AG04450 (cell line): Measurements from ENCODE around the gene TP53AIP1. TPM values are rescaled to one million over a fixed set of nuclear protein-coding genes. Genes with fewer than 3 reads are reported as not detected.
A peak's percentile ranks its signal among the peaks of the same experiment; 100 is the strongest.

ENCODE experiments used
- CTCF ChIA-PET: fragments of 300-600, 350-600 bp; formaldehyde crosslinking; extraction: SDS; loops from one replicate; lab custom pipeline; 2022; ENCODE audit warnings: antibody characterized with exemption, inconsistent platforms; lab: Charles Lee
- POLR2A ChIA-PET: fragments of 350-600 bp; formaldehyde crosslinking; extraction: SDS; loops from one replicate; lab custom pipeline; 2021; ENCODE audit warnings: antibody characterized with exemption, inconsistent platforms; lab: Yijun Ruan, JAX
- DNase-seq: peaks from one replicate; pipeline ENCODE4 v3.0.0-alpha.2; 2011; ENCODE audit warnings: low read depth, low spot score
- H3K27ac ChIP-seq: one replicate; pipeline ENCODE4 v1.5.1; 2012; ENCODE audit warnings: low read depth, low read length, control low read depth
- H3K27me3 ChIP-seq: one replicate; pipeline ENCODE4 v1.6.0; 2012; ENCODE audit warnings: low read length; ENCODE audit not compliant: control insufficient read depth, insufficient read depth
- H3K4me3 ChIP-seq: 2 replicates; pipeline ENCODE4 v1.5.1; 2011; ENCODE audit warnings: mild to moderate bottlenecking, low read depth, low read length, control low read depth
- H3K9me3 ChIP-seq: 2 replicates; pipeline ENCODE4 v1.5.1; 2012; ENCODE audit warnings: low read length; ENCODE audit not compliant: control insufficient read depth, insufficient read depth
- CTCF ChIP-seq: IDR thresholded peaks from 2 replicates; pipeline ENCODE4 v1.5.1; 2011; ENCODE audit warnings: low read depth, low read length, control low read depth, inconsistent platforms
- polyA plus RNA-seq: library from polyadenylated mRNA; depleted of rRNA; stranded (reverse); fragments of >200 nt; gene quantifications from 2 replicates; pipeline ENCODE4 v1.2.3, GENCODE V29; 2011

TP53AIP1 gene
- polyA plus RNA-seq, 1 experiment: not detected

DNA sequence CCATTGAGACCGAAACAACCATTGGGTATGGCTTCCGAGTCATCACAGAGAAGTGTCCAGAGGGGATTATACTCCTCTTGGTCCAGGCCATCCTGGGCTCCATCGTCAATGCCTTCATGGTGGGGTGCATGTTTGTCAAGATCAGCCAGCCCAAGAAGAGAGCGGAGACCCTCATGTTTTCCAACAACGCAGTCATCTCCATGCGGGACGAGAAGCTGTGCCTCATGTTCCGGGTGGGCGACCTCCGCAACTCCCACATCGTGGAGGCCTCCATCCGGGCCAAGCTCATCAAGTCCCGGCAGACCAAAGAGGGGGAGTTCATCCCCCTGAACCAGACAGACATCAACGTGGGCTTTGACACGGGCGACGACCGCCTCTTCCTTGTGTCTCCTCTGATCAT is 31.0 kb downstream of the TP53AIP1 start:
- H3K27me3 ChIP-seq: peaks cover 17% of the 10 kb centered on the region
- CTCF ChIA-PET: no interaction called here
- no peak for DNase-seq
- H3K9me3 ChIP-seq: peaks cover 8% of the 10 kb centered on the region; the same call in 1 of the 2 replicates
- H3K27ac ChIP-seq: no peak overlapping the region
- TF ChIP-seq CTCF: no peak
- H3K4me3 ChIP-seq: no peak overlapping the region
- POLR2A ChIA-PET: no interaction called here

- Histone ChIP-seq H3K27ac (no peak overlapping the region), H3K9me3 (peaks cover 8% of the 10 kb centered on the region; the same call in 1 of the 2 replicates), H3K27me3 (peaks cover 14% of the 10 kb centered on the region), H3K4me3 (no peak overlapping the region)
- POLR2A ChIA-PET: no interaction called here
- CTCF ChIA-PET: interaction anchor here (1.7 to 2.3 kb wide), 2 partner anchors 26 to 45 kb away, joined by 12 read pairs; no protein-coding TSS in a partner anchor
- DNase-seq: no peak
- TF ChIP-seq CTCF: no peak
Measured at GRCh38 chr11:128911239-128911638, 31.4 kb downstream of the TP53AIP1 start.

DNA sequence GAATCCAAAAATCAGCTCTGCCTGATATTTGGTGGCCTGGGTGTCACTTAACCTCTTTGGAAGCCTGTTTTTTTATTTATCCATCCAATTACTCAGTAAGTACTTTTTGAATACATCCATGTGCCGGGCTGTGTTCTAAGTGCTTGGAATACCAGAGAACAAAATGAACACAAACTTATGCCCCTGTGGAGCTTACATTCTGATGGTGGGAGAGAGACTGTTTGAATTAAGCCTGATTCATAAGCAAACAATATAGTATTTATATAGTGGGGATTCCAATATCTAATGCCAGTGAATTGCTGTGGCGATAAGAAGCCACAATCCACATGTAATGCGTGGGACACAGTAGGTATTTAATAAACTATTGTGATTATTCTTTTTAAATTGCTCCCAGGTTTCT is 32.1 kb downstream of the TP53AIP1 start:
- H3K9me3 ChIP-seq: peaks cover 8% of the 10 kb centered on the region; the same call in 1 of the 2 replicates
- DNase-seq: peak; percentile 18
- peaks cover 14% of the 10 kb centered on the region for H3K27me3 ChIP-seq
- ChIA-PET CTCF (interaction anchor here (1.7 to 2.3 kb wide), 2 partner anchors 25 to 45 kb away, joined by 12 read pairs; no protein-coding TSS in a partner anchor), POLR2A (no interaction called here)
- no peak overlapping the region for H3K27ac ChIP-seq
- TF ChIP-seq CTCF: no peak
- no peak overlapping the region for H3K4me3 ChIP-seq

DNA sequence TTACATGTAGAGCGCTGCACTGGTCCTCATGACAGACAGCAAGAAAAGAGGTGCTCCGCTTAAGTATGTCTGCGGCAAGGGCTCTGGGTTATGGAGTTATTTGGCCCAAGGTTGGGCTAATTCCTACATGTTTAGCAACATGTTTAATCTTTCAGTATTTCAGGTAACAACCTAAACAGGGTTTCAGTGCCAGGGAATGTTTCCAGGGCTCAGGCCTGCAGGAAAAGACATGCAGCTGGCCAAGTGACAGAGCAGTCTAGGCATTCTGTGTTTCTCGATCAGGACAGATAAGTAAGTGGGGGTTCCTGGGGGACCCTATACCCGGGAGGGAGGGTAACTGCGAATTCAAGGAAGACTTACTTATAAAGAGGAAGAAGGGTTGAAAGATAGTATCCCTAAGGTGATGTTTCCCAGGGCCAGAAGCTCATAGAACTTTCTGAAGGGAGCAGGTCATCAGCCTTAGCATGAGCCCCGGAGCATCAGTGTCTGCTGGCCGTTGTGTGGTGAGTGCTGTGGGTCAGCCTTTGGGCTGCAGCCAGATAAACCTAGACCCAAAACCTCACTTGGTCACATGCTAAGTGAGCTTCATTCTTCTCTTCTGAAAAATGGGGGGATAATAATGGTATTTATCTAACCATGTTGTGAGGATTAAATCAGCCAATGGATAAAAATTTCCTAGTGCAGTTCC is 33.1 kb downstream of the TP53AIP1 start:
- TF ChIP-seq CTCF: no peak
- DNase-seq: no peak
- POLR2A ChIA-PET: no interaction called here
- CTCF ChIA-PET: interaction anchor here (1.7 to 2.3 kb wide), 2 partner anchors 24 to 46 kb away, joined by 12 read pairs; no protein-coding TSS in a partner anchor
- Histone ChIP-seq H3K4me3 (no peak overlapping the region), H3K27me3 (peaks cover 14% of the 10 kb centered on the region), H3K9me3 (peaks cover 8% of the 10 kb centered on the region; the same call in 1 of the 2 replicates), H3K27ac (no peak overlapping the region)
